Activated CD8-positive, alpha-beta T cell treated with anti-CD3 and anti-CD28 coated beads, Interleukin-2, amount 10 ng/mL, durations not matched to agents 7 days and 5 days (primary cell): ENCODE measurements around the gene DHX57. TPM values are rescaled to one million over a fixed set of nuclear protein-coding genes. Genes with fewer than 3 reads are reported as not detected.

Source experiments
- ATAC-seq: fragments of 150-1000 bp; cut with Tn5 transposase; one replicate; pipeline ENCODE4 v1.10.0; 2021; ENCODE audit warnings: moderate library complexity
- CTCF ChIA-PET: fragments of 350-600 bp; sonication (Branson Sonifier 250); formaldehyde crosslinking; loops from one replicate; lab custom pipeline; 2021; ENCODE audit warnings: antibody characterized with exemption; lab: Charles Lee
- POLR2A ChIA-PET: fragments of 350-600 bp; sonication (Branson Sonifier 250); formaldehyde crosslinking; loops from one replicate; lab custom pipeline; 2021; ENCODE audit warnings: antibody characterized with exemption; lab: Charles Lee
- DNase-seq: peaks from one replicate; pipeline ENCODE4 v3.0.0-alpha.2; 2020
- H3K27ac Mint-ChIP-seq: one replicate; pipeline ENCODE4 v1.8.0; 2021; ENCODE audit warnings: mild to moderate bottlenecking, mixed read lengths
- H3K27me3 Mint-ChIP-seq: one replicate; pipeline ENCODE4 v1.8.0; 2021; ENCODE audit warnings: low read depth, mixed read lengths
- H3K36me3 Mint-ChIP-seq: one replicate; pipeline ENCODE4 v1.8.0; 2021; ENCODE audit warnings: low read depth, mixed read lengths
- H3K4me1 Mint-ChIP-seq: one replicate; pipeline ENCODE4 v1.8.0; 2021; ENCODE audit warnings: low read depth, mixed read lengths
- H3K4me3 Mint-ChIP-seq: one replicate; pipeline ENCODE4 v1.8.0; 2021; ENCODE audit warnings: mild to moderate bottlenecking, mixed read lengths
- H3K9me3 Mint-ChIP-seq: one replicate; pipeline ENCODE4 v1.8.0; 2022; ENCODE audit warnings: mixed read lengths; ENCODE audit not compliant: insufficient read depth
- total RNA-seq, 2 experiments: library from RNA; stranded (reverse); gene quantifications; one replicate each; pipeline ENCODE4 v1.2.3, GENCODE V29; 2021

The DHX57 gene
- 10 to 100 TPM; 13.4 to 15.3 TPM for total RNA-seq

- DNase-seq (peak; percentile 88), ATAC-seq (peak; percentile 99)
- H3K9me3 Mint-ChIP-seq, result peaks cover 8% of the 10 kb centered on the region
- H3K4me1 Mint-ChIP-seq, result peaks cover 22% of the 10 kb centered on the region
- H3K27ac Mint-ChIP-seq, result peak within 1 kb of the TSS; percentile 93
- ChIA-PET CTCF (interaction anchor here (1.9 kb wide), 1 partner anchor 71 kb away, joined by 7 read pairs; no protein-coding TSS in a partner anchor), POLR2A (interaction anchor here (0.6 to 1.0 kb wide), 4 partner anchors 20 to 238 kb away, joined by 3 to 5 read pairs (median 3); partner anchors contain the start of gene SRSF7)
- H3K27me3 Mint-ChIP-seq, result no peaks in the 10 kb centered on the region
- peak within 1 kb of the TSS; percentile 99 for H3K4me3 Mint-ChIP-seq
- H3K36me3 Mint-ChIP-seq, result peaks cover 14% of the 10 kb centered on the region
These were observed at the start of gene DHX57, which contains the start of gene MORN2 for GRCh38 chr2:38875576-38876367. Gene DHX57 (minus strand): TSS chr2:38875934. CDS start chr2:38868405, 7,529 bp downstream. Gene MORN2 (plus strand): TSS chr2:38875976.

GRCh38 chr2:38922902-38923301 is 47.2 kb upstream of the DHX57 start:
- H3K27me3 Mint-ChIP-seq, result peaks cover 18% of the 10 kb centered on the region
- H3K9me3 Mint-ChIP-seq, result no peaks in the 10 kb centered on the region
- H3K27ac Mint-ChIP-seq, result no peak overlapping the region
- H3K36me3 Mint-ChIP-seq, result no peaks in the 10 kb centered on the region
- ChIA-PET CTCF (interaction anchor here (1.0 to 1.4 kb wide), 3 partner anchors 10 to 415 kb away, joined by 3 read pairs; no protein-coding TSS in a partner anchor), POLR2A (no interaction called here)
- H3K4me3 Mint-ChIP-seq, result no peak overlapping the region
- no peak for DNase-seq
- H3K4me1 Mint-ChIP-seq, result no peaks in the 10 kb centered on the region
- no peak for ATAC-seq

GRCh38 chr2:38922389-38922788 is 46.7 kb upstream of the DHX57 start:
- Mint-ChIP-seq H3K27ac (no peak overlapping the region), H3K4me3 (no peak overlapping the region), H3K9me3 (no peaks in the 10 kb centered on the region), H3K27me3 (peaks cover 16% of the 10 kb centered on the region), H3K36me3 (no peaks in the 10 kb centered on the region), H3K4me1 (no peaks in the 10 kb centered on the region)
- POLR2A ChIA-PET, result no interaction called here
- CTCF ChIA-PET, result interaction anchor here (1.0 to 1.4 kb wide), 4 partner anchors 9 to 414 kb away, joined by 3 read pairs; no protein-coding TSS in a partner anchor
- ATAC-seq (no peak), DNase-seq (no peak)

DNA sequence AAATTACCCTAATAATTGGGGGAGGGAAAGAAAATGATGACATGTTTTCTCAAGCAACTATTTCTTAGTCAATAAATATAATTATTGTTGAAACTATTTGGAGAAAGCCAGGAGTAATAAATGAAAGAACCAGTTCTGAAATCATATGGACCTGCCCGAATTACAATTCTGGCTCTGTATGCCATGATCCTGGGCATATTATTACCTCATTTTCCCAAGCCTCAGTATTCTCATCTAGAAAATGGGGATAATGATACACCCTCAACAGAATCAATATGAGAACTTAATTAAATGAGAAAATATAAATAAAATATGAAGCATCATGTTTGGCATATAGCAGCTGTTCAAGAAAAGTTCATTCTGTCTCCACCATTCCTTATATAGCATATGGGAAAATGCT is 36.9 kb upstream of the DHX57 start:
- CTCF ChIA-PET, result interaction anchor here (0.9 kb wide), 1 partner anchor 10 kb away, joined by 3 read pairs; no protein-coding TSS in a partner anchor
- no peak for DNase-seq
- Mint-ChIP-seq H3K4me1 (peaks cover 4% of the 10 kb centered on the region), H3K9me3 (no peaks in the 10 kb centered on the region), H3K36me3 (no peaks in the 10 kb centered on the region), H3K4me3 (no peak overlapping the region), H3K27me3 (peaks cover 2% of the 10 kb centered on the region), H3K27ac (no peak overlapping the region)
- POLR2A ChIA-PET, result no interaction called here
- no peak for ATAC-seq

DNA sequence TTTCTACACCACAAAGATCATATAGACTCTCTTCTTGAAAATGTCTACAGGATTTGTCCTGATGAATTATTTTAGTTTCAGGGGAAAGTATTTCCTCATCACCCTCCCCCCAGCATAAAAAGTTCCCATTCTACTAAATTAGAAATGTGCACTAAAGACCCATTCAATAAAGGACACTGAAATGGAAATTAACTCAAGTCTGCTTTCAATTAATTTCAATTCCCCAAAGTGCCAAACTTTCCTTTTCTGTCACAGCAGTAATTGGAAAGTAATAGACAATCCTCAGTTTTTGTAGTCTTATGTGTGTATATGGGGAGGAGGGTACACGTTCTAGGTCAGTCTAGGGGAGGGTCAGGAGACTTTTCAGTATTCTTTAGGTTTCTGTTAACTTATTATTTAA is 35.5 kb upstream of the DHX57 start:
- H3K27me3 Mint-ChIP-seq, result peaks cover 2% of the 10 kb centered on the region
- no peaks in the 10 kb centered on the region for H3K36me3 Mint-ChIP-seq
- no peak overlapping the region for H3K27ac Mint-ChIP-seq
- ChIA-PET POLR2A (no interaction called here), CTCF (no interaction called here)
- ATAC-seq, result no peak
- no peaks in the 10 kb centered on the region for H3K9me3 Mint-ChIP-seq
- no peak overlapping the region for H3K4me3 Mint-ChIP-seq
- DNase-seq, result no peak
- H3K4me1 Mint-ChIP-seq, result peaks cover 5% of the 10 kb centered on the region

DNA sequence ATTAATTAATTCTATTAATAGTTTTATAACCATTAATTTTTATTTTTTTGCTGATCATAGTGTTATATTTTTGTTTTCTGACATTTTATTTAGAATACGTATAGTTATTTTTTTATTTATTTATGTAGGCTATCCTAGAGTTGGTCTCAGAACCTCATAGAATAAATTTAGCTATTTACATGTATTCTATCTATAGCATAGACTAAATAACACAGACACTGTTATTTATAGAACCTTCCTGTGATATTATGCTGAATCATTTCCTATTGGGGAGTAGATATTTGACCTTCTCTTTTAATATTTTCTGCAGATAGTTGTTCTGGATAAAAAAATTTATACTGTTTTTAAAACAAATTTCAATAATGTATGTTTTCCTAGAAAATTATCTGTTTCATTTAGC is 34.1 kb upstream of the DHX57 start:
- no peaks in the 10 kb centered on the region for H3K9me3 Mint-ChIP-seq
- H3K4me3 Mint-ChIP-seq, result no peak overlapping the region
- no peak overlapping the region for H3K27ac Mint-ChIP-seq
- no peaks in the 10 kb centered on the region for H3K36me3 Mint-ChIP-seq
- ChIA-PET CTCF (no interaction called here), POLR2A (no interaction called here)
- DNase-seq (no peak), ATAC-seq (no peak)
- peaks cover 5% of the 10 kb centered on the region for H3K4me1 Mint-ChIP-seq
- peaks cover 2% of the 10 kb centered on the region for H3K27me3 Mint-ChIP-seq

GRCh38 chr2:38907743-38908562 is 32.2 kb upstream of the DHX57 start:
- Mint-ChIP-seq H3K4me1 (peaks cover 5% of the 10 kb centered on the region), H3K27me3 (peaks cover 5% of the 10 kb centered on the region), H3K4me3 (no peak overlapping the region), H3K9me3 (no peaks in the 10 kb centered on the region), H3K27ac (no peak overlapping the region), H3K36me3 (no peaks in the 10 kb centered on the region)
- POLR2A ChIA-PET, result no interaction called here
- no peak for DNase-seq
- peak; percentile 75 for ATAC-seq
- CTCF ChIA-PET, result interaction anchor here (0.9 kb wide), 1 partner anchor 40 kb away, joined by 3 read pairs; no protein-coding TSS in a partner anchor

GRCh38 chr2:38907242-38907641 is 31.5 kb upstream of the DHX57 start:
- DNase-seq (no peak), ATAC-seq (no peak)
- H3K4me1 Mint-ChIP-seq, result peaks cover 5% of the 10 kb centered on the region
- H3K36me3 Mint-ChIP-seq, result no peaks in the 10 kb centered on the region
- ChIA-PET CTCF (interaction anchor here (0.9 kb wide), 1 partner anchor 40 kb away, joined by 3 read pairs; no protein-coding TSS in a partner anchor), POLR2A (no interaction called here)
- H3K9me3 Mint-ChIP-seq, result no peaks in the 10 kb centered on the region
- peaks cover 5% of the 10 kb centered on the region for H3K27me3 Mint-ChIP-seq
- H3K27ac Mint-ChIP-seq, result no peak overlapping the region
- no peak overlapping the region for H3K4me3 Mint-ChIP-seq

GRCh38 chr2:38905251-38905650 is 29.5 kb upstream of the DHX57 start:
- DNase-seq (no peak), ATAC-seq (no peak)
- H3K27ac Mint-ChIP-seq, result no peak overlapping the region
- H3K27me3 Mint-ChIP-seq, result peaks cover 8% of the 10 kb centered on the region
- H3K4me1 Mint-ChIP-seq, result peaks cover 5% of the 10 kb centered on the region
- ChIA-PET POLR2A (no interaction called here), CTCF (no interaction called here)
- no peaks in the 10 kb centered on the region for H3K9me3 Mint-ChIP-seq
- H3K4me3 Mint-ChIP-seq, result no peak overlapping the region
- no peaks in the 10 kb centered on the region for H3K36me3 Mint-ChIP-seq

DNA sequence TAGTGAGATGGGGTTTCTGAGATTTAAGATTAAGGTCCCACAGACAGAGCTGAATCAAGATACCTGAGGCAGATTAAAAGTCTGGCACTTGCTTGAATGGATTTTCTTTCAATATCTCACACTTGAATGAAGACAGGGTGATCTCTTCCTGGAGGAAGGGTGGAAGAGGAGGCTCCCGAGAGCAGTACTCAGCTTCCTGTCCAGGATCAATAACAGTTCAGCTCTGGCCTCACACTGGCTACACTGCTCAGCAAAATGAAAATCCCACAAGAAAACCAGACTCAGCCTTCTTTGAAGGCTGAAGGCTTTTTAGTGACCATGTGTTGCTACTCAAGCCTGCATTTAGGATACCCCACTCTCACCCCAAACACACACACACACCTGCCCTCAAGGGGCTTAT is 25.0 kb upstream of the DHX57 start:
- no peaks in the 10 kb centered on the region for H3K4me1 Mint-ChIP-seq
- DNase-seq (no peak), ATAC-seq (no peak)
- ChIA-PET CTCF (interaction anchor here (1.0 to 1.8 kb wide), 3 partner anchors 21 to 72 kb away, joined by 3 to 5 read pairs (median 4); no protein-coding TSS in a partner anchor), POLR2A (no interaction called here)
- H3K36me3 Mint-ChIP-seq, result no peaks in the 10 kb centered on the region
- H3K27me3 Mint-ChIP-seq, result peaks cover 15% of the 10 kb centered on the region
- H3K4me3 Mint-ChIP-seq, result no peak overlapping the region
- H3K27ac Mint-ChIP-seq, result no peak overlapping the region
- no peaks in the 10 kb centered on the region for H3K9me3 Mint-ChIP-seq

DNA sequence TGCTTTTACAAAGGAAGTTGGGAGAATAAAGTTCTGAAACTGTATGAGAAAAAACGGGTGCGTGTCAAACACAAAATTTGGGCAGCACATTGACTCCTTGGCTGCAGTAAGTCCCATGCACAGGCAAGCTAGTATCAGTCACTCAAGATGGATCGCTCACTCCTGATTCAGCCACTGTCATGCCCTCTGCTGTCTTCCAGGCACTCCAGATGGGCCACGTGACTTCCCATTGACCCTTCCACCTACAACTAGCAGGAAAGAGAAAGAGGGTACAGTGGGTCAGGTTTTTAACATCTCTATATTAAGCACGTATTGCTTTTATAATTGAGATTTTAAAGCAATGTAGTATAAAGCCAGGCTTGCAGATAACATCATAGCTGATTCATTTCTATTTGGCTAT is 22.5 kb upstream of the DHX57 start:
- no peak for ATAC-seq
- H3K4me3 Mint-ChIP-seq, result no peak overlapping the region
- H3K27me3 Mint-ChIP-seq, result peaks cover 12% of the 10 kb centered on the region
- H3K4me1 Mint-ChIP-seq, result no peaks in the 10 kb centered on the region
- CTCF ChIA-PET, result no interaction called here
- H3K27ac Mint-ChIP-seq, result no peak overlapping the region
- no peaks in the 10 kb centered on the region for H3K9me3 Mint-ChIP-seq
- POLR2A ChIA-PET, result no interaction called here
- DNase-seq, result no peak
- H3K36me3 Mint-ChIP-seq, result no peaks in the 10 kb centered on the region
